ENCODE data around the gene PRKACA. TPM values are rescaled to one million over a fixed set of nuclear protein-coding genes. Genes with fewer than 3 reads are reported as not detected.
"Not testable (repeated sequence)": the region's sequence is repeated elsewhere in the genome, so short reads cannot be mapped to it uniquely, and the experiment has no call there.

The PRKACA gene
- total and polyA plus RNA-seq, 4 donors: 43.7 to 103 (median 67.9) TPM

DNA sequence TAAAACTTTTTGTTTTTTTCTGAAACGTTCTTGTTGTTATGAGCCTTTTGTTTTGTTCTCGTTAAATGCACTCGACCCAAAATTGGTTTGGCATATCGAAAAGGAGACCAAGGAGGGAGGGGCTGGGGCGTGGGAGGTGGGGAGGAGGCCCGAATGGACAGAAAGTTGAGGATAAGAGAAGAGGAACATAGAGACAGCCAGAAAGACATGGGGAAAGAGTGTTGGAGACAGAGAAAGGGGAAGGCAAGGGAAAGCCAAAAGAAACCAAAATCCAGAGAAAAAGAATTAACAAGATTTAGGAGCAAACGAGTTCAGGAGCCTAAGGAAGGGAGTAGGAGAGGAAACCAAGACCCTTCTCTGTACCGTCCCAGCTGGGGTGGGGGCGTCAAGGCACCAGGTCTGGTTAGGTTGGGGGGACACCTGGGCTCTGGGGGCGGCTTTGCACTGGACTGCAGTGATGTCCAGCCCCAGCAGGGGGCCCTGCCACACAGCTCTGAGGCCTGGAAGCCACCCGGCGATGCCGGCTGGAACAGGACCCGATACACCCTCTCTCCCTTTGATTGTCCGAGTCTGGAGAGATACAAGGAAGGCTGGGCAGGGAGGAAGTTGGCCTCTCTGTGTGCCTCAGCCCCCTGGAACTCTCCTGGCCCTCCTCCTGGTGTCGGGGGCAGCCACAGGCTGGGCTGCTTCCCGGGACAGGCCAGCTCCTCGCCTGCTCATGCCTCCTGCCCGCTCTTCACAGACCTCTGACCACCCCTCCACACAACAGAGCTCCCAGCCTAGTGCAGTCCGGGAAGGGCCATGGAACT is 30.4 kb upstream of the PRKACA start:
- peak; percentile 89 to 94 (median 90) for DNase-seq
- ATAC-seq (ENCODE audit: insufficient read depth, low FRiP score): peak; percentile 86
- WGBS, 2 donors: 31 to 32% methylated on average over 20 of the region's 20 CpGs
- Histone ChIP-seq H3K36me3 (ENCODE audit: control insufficient read depth in 4 of 4, insufficient read depth in 4 of 4, low read length in 4 of 4) (peaks cover 0 to 8% (median 4%) of the 10 kb centered on the region in 4 donors), H3K27ac (ENCODE audit: low read depth in 1 of 2, low read length in 1 of 2) (peak overlapping the region; percentile 12 to 73), H3K9ac (ENCODE audit: insufficient read depth in 1 of 2, low read length in 2 of 2) (peak overlapping the region in 1 of 2 donors; percentile 65), H3K4me1 (ENCODE audit: control insufficient read depth in 5 of 5, insufficient read depth in 5 of 5, low read length in 5 of 5) (peaks cover 0 to 28% (median 13%) of the 10 kb centered on the region in 5 donors), H3K27me3 (ENCODE audit: control insufficient read depth in 3 of 3, insufficient read depth in 3 of 3, low read length in 2 of 3) (no peaks in the 10 kb centered on the region), H3K4me3 (no peak overlapping the region), H3K9me3 (ENCODE audit: control insufficient read depth in 4 of 4, insufficient read depth in 3 of 4, low read length in 3 of 4) (no peaks in the 10 kb centered on the region)
- TF ChIP-seq, protein P1, sequence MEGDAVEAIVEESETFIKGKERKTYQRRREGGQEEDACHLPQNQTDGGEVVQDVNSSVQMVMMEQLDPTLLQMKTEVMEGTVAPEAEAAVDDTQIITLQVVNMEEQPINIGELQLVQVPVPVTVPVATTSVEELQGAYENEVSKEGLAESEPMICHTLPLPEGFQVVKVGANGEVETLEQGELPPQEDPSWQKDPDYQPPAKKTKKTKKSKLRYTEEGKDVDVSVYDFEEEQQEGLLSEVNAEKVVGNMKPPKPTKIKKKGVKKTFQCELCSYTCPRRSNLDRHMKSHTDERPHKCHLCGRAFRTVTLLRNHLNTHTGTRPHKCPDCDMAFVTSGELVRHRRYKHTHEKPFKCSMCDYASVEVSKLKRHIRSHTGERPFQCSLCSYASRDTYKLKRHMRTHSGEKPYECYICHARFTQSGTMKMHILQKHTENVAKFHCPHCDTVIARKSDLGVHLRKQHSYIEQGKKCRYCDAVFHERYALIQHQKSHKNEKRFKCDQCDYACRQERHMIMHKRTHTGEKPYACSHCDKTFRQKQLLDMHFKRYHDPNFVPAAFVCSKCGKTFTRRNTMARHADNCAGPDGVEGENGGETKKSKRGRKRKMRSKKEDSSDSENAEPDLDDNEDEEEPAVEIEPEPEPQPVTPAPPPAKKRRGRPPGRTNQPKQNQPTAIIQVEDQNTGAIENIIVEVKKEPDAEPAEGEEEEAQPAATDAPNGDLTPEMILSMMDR (IDR thresholded peaks at IDR 0.05; ENCODE audit: control extremely low read depth, extremely low read depth): peak; percentile 66

DNA sequence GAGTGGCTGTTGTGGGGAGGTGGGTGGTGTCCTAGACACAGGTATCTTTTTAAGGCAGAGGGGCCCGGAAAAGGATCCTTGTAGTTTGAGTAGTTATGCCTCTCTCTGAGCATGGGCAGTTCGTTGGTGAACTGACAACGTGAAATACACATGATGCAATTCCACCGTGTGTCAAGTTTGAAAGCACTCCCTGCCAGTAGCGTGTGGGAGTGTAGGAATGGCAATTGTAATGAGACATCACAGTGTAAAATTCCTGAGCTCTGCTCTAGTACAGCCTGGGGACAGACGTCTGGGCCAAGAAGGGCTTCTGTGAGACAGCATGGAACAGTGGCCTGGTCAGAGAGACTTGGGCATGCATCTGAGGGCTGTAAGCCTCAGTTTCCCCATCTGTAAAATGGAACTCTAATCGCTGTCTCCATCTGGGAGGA is 29.2 kb upstream of the PRKACA start:
- Histone ChIP-seq H3K4me3 (no peak overlapping the region), H3K9me3 (ENCODE audit: control insufficient read depth in 4 of 4, insufficient read depth in 3 of 4, low read length in 3 of 4) (no peaks in the 10 kb centered on the region), H3K9ac (ENCODE audit: insufficient read depth in 1 of 2, low read length in 2 of 2) (no peak overlapping the region), H3K27ac (ENCODE audit: low read depth in 1 of 2, low read length in 1 of 2) (no peak overlapping the region), H3K4me1 (ENCODE audit: control insufficient read depth in 5 of 5, insufficient read depth in 5 of 5, low read length in 5 of 5) (peaks cover 0 to 28% (median 13%) of the 10 kb centered on the region in 5 donors), H3K27me3 (ENCODE audit: control insufficient read depth in 3 of 3, insufficient read depth in 3 of 3, low read length in 2 of 3) (no peaks in the 10 kb centered on the region), H3K36me3 (ENCODE audit: control insufficient read depth in 4 of 4, insufficient read depth in 4 of 4, low read length in 4 of 4) (peaks cover 0 to 2% (median 0%) of the 10 kb centered on the region in 4 donors)
- no peak for ATAC-seq (ENCODE audit: insufficient read depth, low FRiP score)
- no peak for DNase-seq
- WGBS, 2 donors: 48 to 61% methylated on average over 7 of the region's 7 CpGs
- TF ChIP-seq, protein P1 (IDR thresholded peaks at IDR 0.05; ENCODE audit: control extremely low read depth, extremely low read depth): no peak

DNA sequence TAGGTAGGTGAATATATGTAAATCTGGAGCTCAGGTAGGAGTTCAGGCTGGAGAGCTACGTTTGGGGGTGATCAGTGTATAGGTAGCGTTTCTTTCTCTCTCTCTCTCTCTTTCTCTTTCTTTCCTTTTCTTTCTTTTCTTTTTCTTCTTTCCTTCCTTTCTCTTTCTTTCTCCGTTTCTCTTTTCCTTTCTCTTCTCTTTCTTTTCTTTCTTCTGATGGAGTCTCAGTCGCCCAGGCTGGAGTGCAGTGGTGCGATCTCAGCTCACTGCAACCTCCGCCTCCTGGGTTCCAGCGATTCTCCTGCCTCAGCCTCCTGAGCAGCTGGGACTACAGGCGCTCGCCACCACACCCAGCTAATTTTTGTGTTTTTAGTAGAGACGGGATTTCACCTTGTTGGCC is 28.6 kb upstream of the PRKACA start:
- 92 to 94% methylated on average over 10 of the region's 10 CpGs for WGBS, 2 donors
- not testable (repeated sequence) for DNase-seq; H3K9ac ChIP-seq (ENCODE audit: insufficient read depth in 1 of 2, low read length in 2 of 2); H3K36me3 ChIP-seq (ENCODE audit: control insufficient read depth in 4 of 4, insufficient read depth in 4 of 4, low read length in 4 of 4); H3K27ac ChIP-seq (ENCODE audit: low read depth in 1 of 2, low read length in 1 of 2); H3K4me3 ChIP-seq; H3K9me3 ChIP-seq (ENCODE audit: control insufficient read depth in 4 of 4, insufficient read depth in 3 of 4, low read length in 3 of 4); ATAC-seq (ENCODE audit: insufficient read depth, low FRiP score); H3K27me3 ChIP-seq (ENCODE audit: control insufficient read depth in 3 of 3, insufficient read depth in 3 of 3, low read length in 2 of 3)
- H3K4me1 ChIP-seq (ENCODE audit: control insufficient read depth in 5 of 5, insufficient read depth in 5 of 5, low read length in 5 of 5): peaks cover 0 to 28% (median 13%) of the 10 kb centered on the region in 5 donors

DNA sequence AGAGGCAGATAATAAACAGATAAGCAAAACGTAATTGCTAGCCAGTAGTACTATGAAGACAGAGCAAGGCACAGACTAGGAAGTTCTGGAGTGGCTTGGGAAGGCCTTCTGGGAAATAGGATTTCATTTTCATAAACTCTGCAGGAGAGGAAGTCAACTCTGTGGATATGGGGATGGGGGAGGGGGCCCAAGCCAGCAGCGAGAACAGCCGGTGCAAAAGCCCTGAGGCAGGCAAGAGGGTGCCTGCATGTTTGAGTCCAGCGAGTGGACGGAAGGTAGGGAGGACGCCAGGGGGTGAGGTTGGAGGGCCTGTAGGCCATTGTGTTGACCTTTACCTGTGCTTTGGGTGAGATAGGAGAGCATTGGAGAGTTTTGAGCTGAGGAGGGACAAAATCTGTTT is 27.8 kb upstream of the PRKACA start:
- H3K27me3 ChIP-seq (ENCODE audit: control insufficient read depth in 3 of 3, insufficient read depth in 3 of 3, low read length in 2 of 3): no peaks in the 10 kb centered on the region
- no peak overlapping the region for H3K27ac ChIP-seq (ENCODE audit: low read depth in 1 of 2, low read length in 1 of 2)
- ATAC-seq (ENCODE audit: insufficient read depth, low FRiP score): no peak
- 82 to 84% methylated on average over 6 of the region's 6 CpGs for WGBS, 2 donors
- H3K9me3 ChIP-seq (ENCODE audit: control insufficient read depth in 4 of 4, insufficient read depth in 3 of 4, low read length in 3 of 4): no peaks in the 10 kb centered on the region
- TF ChIP-seq, protein P1 (IDR thresholded peaks at IDR 0.05; ENCODE audit: control extremely low read depth, extremely low read depth): no peak
- DNase-seq: no peak
- H3K9ac ChIP-seq (ENCODE audit: insufficient read depth in 1 of 2, low read length in 2 of 2): no peak overlapping the region
- H3K4me3 ChIP-seq: no peak overlapping the region
- H3K36me3 ChIP-seq (ENCODE audit: control insufficient read depth in 4 of 4, insufficient read depth in 4 of 4, low read length in 4 of 4): no peaks in the 10 kb centered on the region
- peaks cover 0 to 24% (median 10%) of the 10 kb centered on the region in 5 donors for H3K4me1 ChIP-seq (ENCODE audit: control insufficient read depth in 5 of 5, insufficient read depth in 5 of 5, low read length in 5 of 5)
